ENCODE results near the gene RAB3IL1.

DNA sequence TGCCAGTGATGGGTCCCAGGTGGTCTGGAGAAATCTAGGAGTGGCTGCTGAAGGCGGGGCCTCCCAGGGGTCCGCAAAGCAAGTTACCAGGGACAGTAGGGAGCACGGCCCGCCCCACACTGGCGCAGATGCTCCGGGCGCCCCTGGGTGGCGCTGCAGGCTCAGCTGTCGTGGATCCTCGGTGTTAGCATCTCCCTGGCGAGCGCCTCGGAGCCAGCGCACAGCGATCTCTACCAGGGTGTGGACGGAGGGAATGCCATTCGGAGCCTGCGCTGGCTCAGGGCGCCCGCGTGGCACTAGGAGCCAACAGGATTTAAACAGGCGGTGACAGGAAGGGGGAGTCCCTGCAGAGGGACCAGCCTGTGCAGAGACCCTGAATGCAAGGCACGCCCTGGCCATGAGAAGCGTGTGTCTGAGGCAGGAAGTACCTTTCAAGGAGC, 46.2 kb downstream of the RAB3IL1 start:
- TF ChIP-seq POLR2A (IDR thresholded peaks at IDR 0.05) = peak in 1 of 2 donors; percentile 13
- TF ChIP-seq CTCF (IDR thresholded peaks at IDR 0.05) = peak; percentile 88 to 98 (median 94)

All from heart left ventricle (tissue), 13 donors.